Measurements from ENCODE around the gene NCOA6.

DNA sequence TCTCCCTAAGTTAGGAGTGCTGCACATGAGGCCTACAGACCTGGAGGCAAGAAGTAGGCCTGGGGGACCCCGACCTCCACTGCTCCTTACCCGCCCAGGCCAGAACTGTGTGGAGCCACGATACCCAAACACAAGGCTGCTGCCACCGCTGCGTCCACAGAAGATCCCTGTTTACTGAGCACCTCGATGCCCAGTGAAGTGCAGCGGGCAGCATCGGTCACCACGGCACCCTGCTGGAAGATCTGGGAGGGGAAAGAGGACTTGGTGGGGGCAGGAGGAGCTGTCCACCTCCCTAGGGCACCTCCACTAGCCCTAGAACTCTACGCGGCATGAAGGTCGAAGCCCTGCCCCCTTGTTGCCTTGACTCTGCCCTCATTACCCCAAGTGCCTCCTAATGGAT, 37.3 kb upstream of the NCOA6 start:
- TF ChIP-seq, protein P1, sequence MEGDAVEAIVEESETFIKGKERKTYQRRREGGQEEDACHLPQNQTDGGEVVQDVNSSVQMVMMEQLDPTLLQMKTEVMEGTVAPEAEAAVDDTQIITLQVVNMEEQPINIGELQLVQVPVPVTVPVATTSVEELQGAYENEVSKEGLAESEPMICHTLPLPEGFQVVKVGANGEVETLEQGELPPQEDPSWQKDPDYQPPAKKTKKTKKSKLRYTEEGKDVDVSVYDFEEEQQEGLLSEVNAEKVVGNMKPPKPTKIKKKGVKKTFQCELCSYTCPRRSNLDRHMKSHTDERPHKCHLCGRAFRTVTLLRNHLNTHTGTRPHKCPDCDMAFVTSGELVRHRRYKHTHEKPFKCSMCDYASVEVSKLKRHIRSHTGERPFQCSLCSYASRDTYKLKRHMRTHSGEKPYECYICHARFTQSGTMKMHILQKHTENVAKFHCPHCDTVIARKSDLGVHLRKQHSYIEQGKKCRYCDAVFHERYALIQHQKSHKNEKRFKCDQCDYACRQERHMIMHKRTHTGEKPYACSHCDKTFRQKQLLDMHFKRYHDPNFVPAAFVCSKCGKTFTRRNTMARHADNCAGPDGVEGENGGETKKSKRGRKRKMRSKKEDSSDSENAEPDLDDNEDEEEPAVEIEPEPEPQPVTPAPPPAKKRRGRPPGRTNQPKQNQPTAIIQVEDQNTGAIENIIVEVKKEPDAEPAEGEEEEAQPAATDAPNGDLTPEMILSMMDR (IDR thresholded peaks at IDR 0.05): no peak
- TF ChIP-seq POLR2A (IDR thresholded peaks at IDR 0.05): no peak
